NB4 (cell line): ENCODE results near the gene PKD2L2.

Experiments
- DNase-seq: peaks from one replicate; pipeline ENCODE4 v3.0.0; 2010; ENCODE audit warnings: low read depth
- H3K4me3 ChIP-seq: one replicate; pipeline ENCODE4 v1.5.1; 2011; ENCODE audit warnings: mild to moderate bottlenecking, low read depth, low read length, moderate library complexity
- CTCF ChIP-seq: IDR thresholded peaks from one replicate; pipeline ENCODE4 v1.5.1; 2012; ENCODE audit warnings: low read depth, low read length
- MAX ChIP-seq: IDR thresholded peaks from 2 replicates; pipeline ENCODE4 v1.6.1; 2011; ENCODE audit warnings: low read depth, low read length
- MYC ChIP-seq: IDR thresholded peaks from 2 replicates; pipeline ENCODE4 v1.6.1; 2011; ENCODE audit warnings: low read depth, low read length
- POLR2A ChIP-seq: IDR thresholded peaks from 2 replicates; pipeline ENCODE4 v1.6.1; 2011; ENCODE audit warnings: mild to moderate bottlenecking; ENCODE audit not compliant: insufficient read length; ENCODE audit errors: extremely low read depth

PKD2L2 gene

GRCh38 chr5:137916923-137917322, 27.7 kb downstream of the PKD2L2 start:
- no peak for DNase-seq
- no peak overlapping the region for H3K4me3 ChIP-seq
- TF ChIP-seq CTCF, result no peak
- TF ChIP-seq POLR2A, result no peak
- TF ChIP-seq MAX, result no peak
- no peak for TF ChIP-seq MYC

- no peak for DNase-seq
- TF ChIP-seq POLR2A (no peak), MYC (no peak), MAX (no peak), CTCF (no peak)
- H3K4me3 ChIP-seq, result no peak overlapping the region
These were observed 32.7 kb downstream of the PKD2L2 start for GRCh38 chr5:137921931-137922330.

- no peak overlapping the region for H3K4me3 ChIP-seq
- no peak for TF ChIP-seq MYC
- no peak for TF ChIP-seq CTCF
- TF ChIP-seq MAX, result no peak
- TF ChIP-seq POLR2A, result no peak
- no peak for DNase-seq
These were observed 34.6 kb downstream of the PKD2L2 start for GRCh38 chr5:137923856-137924255.

GRCh38 chr5:137932800-137933199, 43.5 kb downstream of the PKD2L2 start:
- TF ChIP-seq MYC, result no peak
- TF ChIP-seq MAX, result no peak
- no peak for TF ChIP-seq POLR2A
- no peak for TF ChIP-seq CTCF
- H3K4me3 ChIP-seq, result no peak overlapping the region
- no peak for DNase-seq

- no peak overlapping the region for H3K4me3 ChIP-seq
- no peak for DNase-seq
- TF ChIP-seq MAX, result no peak
- no peak for TF ChIP-seq CTCF
- TF ChIP-seq MYC, result no peak
- TF ChIP-seq POLR2A, result no peak
These were observed 44.2 kb downstream of the PKD2L2 start for GRCh38 chr5:137933491-137933911.

GRCh38 chr5:137935190-137935589, 45.9 kb downstream of the PKD2L2 start:
- no peak for DNase-seq
- TF ChIP-seq MAX, result no peak
- no peak for TF ChIP-seq MYC
- TF ChIP-seq POLR2A, result no peak
- no peak for TF ChIP-seq CTCF
- no peak overlapping the region for H3K4me3 ChIP-seq
